Measurements from ENCODE around the gene CTNND1. TPM values are rescaled to one million over a fixed set of nuclear protein-coding genes. Genes with fewer than 3 reads are reported as not detected.
A peak's percentile ranks its signal among the peaks of the same experiment; 100 is the strongest.

Gene CTNND1
- total and polyA plus RNA-seq, 9 of the 15 experiments (the other 6 are each of a cell fraction or from before 2014, with no cell fraction given) = 11.1 to 74.0 (median 43.3) TPM

DNA sequence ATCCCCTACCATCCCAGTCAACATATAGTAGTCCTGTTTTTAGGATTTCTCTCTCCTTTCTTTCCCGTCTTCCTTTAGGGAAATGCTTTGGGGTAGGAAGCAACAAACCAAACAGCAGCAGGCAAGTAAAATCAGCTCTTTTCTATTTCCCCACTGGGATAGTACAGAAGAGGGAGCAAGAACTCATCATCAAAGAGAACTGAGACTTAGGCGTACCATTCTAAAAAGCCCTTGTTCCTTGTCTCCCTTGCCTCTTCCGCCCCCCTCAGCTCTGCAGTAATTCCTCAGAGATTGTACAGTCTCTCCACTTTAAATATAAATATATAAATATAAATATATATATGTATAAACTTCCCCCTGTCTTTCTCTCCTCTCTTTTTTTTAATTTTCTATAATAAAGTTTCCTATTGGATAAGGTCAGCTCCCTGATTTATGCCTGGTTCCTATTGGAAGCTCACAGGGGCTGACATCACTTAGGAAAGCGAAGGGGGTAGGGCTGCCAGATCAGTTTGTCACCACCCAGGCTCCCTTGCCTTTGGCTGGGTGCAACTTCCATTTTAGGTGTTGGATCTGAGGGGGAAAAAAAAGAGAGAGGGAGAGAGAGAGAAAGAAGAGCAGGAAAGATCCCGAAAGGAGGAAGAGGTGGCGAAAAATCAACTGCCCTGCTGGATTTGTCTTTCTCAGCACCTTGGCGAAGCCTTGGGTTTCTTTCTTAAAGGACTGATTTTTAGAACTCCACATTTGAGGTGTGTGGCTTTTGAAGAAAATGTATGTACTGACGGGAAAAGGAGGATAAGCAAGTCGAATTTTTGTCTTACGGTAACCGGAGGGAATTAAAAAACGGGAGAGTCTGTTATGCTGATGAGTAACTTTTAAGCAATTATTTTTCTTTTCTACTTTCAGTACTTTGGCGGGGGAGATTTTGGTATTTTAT is at the start of gene CTNND1 (continued):
- TF ChIP-seq MTA3 (IDR thresholded peaks at IDR 0.05; ENCODE audit: borderline replicate concordance) = peak; percentile 60; the same call in 1 of the 2 replicates
- 0 out of 2 replicates have a peak, but pooled peaks have one; percentile 44 for TF ChIP-seq MEF2D (tag; conservative IDR thresholded peaks at IDR 0.05; ENCODE audit: low read depth)
- TF ChIP-seq, protein P1, sequence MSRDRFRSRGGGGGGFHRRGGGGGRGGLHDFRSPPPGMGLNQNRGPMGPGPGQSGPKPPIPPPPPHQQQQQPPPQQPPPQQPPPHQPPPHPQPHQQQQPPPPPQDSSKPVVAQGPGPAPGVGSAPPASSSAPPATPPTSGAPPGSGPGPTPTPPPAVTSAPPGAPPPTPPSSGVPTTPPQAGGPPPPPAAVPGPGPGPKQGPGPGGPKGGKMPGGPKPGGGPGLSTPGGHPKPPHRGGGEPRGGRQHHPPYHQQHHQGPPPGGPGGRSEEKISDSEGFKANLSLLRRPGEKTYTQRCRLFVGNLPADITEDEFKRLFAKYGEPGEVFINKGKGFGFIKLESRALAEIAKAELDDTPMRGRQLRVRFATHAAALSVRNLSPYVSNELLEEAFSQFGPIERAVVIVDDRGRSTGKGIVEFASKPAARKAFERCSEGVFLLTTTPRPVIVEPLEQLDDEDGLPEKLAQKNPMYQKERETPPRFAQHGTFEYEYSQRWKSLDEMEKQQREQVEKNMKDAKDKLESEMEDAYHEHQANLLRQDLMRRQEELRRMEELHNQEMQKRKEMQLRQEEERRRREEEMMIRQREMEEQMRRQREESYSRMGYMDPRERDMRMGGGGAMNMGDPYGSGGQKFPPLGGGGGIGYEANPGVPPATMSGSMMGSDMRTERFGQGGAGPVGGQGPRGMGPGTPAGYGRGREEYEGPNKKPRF (IDR thresholded peaks at IDR 0.05; ENCODE audit: low read depth, low read length) = no peak
- TF ChIP-seq SMAD2 (IDR thresholded peaks at IDR 0.05; ENCODE audit: low read depth, low read length) = no peak
- TF ChIP-seq, protein P2, sequence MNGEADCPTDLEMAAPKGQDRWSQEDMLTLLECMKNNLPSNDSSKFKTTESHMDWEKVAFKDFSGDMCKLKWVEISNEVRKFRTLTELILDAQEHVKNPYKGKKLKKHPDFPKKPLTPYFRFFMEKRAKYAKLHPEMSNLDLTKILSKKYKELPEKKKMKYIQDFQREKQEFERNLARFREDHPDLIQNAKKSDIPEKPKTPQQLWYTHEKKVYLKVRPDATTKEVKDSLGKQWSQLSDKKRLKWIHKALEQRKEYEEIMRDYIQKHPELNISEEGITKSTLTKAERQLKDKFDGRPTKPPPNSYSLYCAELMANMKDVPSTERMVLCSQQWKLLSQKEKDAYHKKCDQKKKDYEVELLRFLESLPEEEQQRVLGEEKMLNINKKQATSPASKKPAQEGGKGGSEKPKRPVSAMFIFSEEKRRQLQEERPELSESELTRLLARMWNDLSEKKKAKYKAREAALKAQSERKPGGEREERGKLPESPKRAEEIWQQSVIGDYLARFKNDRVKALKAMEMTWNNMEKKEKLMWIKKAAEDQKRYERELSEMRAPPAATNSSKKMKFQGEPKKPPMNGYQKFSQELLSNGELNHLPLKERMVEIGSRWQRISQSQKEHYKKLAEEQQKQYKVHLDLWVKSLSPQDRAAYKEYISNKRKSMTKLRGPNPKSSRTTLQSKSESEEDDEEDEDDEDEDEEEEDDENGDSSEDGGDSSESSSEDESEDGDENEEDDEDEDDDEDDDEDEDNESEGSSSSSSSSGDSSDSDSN (IDR thresholded peaks at IDR 0.05; ENCODE audit: borderline replicate concordance in 1 of 2, low read depth in 2 of 2, low read length in 2 of 2) = peak; percentile 23 to 78; a peak in 2 of 4 replicates
- TF ChIP-seq, protein P3, sequence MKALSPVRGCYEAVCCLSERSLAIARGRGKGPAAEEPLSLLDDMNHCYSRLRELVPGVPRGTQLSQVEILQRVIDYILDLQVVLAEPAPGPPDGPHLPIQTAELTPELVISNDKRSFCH (CRISPR knock-in tag; IDR thresholded peaks at IDR 0.05) = no peak
- TF ChIP-seq, protein P3 (tag; IDR thresholded peaks at IDR 0.05) = no peak
- TF ChIP-seq, protein P4, sequence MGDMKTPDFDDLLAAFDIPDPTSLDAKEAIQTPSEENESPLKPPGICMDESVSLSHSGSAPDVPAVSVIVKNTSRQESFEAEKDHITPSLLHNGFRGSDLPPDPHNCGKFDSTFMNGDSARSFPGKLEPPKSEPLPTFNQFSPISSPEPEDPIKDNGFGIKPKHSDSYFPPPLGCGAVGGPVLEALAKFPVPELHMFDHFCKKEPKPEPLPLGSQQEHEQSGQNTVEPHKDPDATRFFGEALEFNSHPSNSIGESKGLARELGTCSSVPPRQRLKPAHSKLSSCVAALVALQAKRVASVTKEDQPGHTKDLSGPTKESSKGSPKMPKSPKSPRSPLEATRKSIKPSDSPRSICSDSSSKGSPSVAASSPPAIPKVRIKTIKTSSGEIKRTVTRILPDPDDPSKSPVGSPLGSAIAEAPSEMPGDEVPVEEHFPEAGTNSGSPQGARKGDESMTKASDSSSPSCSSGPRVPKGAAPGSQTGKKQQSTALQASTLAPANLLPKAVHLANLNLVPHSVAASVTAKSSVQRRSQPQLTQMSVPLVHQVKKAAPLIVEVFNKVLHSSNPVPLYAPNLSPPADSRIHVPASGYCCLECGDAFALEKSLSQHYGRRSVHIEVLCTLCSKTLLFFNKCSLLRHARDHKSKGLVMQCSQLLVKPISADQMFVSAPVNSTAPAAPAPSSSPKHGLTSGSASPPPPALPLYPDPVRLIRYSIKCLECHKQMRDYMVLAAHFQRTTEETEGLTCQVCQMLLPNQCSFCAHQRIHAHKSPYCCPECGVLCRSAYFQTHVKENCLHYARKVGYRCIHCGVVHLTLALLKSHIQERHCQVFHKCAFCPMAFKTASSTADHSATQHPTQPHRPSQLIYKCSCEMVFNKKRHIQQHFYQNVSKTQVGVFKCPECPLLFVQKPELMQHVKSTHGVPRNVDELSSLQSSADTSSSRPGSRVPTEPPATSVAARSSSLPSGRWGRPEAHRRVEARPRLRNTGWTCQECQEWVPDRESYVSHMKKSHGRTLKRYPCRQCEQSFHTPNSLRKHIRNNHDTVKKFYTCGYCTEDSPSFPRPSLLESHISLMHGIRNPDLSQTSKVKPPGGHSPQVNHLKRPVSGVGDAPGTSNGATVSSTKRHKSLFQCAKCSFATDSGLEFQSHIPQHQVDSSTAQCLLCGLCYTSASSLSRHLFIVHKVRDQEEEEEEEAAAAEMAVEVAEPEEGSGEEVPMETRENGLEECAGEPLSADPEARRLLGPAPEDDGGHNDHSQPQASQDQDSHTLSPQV (IDR thresholded peaks at IDR 0.05) = no peak
- TF ChIP-seq, protein P5, sequence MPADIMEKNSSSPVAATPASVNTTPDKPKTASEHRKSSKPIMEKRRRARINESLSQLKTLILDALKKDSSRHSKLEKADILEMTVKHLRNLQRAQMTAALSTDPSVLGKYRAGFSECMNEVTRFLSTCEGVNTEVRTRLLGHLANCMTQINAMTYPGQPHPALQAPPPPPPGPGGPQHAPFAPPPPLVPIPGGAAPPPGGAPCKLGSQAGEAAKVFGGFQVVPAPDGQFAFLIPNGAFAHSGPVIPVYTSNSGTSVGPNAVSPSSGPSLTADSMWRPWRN (IDR thresholded peaks at IDR 0.05; ENCODE audit: low read depth) = peak; percentile 51; the same call in 1 of the 2 replicates
- TF ChIP-seq, protein P6, sequence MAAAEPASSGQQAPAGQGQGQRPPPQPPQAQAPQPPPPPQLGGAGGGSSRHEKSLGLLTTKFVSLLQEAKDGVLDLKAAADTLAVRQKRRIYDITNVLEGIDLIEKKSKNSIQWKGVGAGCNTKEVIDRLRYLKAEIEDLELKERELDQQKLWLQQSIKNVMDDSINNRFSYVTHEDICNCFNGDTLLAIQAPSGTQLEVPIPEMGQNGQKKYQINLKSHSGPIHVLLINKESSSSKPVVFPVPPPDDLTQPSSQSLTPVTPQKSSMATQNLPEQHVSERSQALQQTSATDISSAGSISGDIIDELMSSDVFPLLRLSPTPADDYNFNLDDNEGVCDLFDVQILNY (CRISPR knock-in tag; IDR thresholded peaks at IDR 0.05) = no peak
- no peak for TF ChIP-seq PHB (CRISPR knock-in tag; IDR thresholded peaks at IDR 0.05)
- no peak for TF ChIP-seq RBM14 (IDR thresholded peaks at IDR 0.05; ENCODE audit: borderline replicate concordance, insufficient read depth, low read depth, low read length)
- no peak for TF ChIP-seq ZNF274 (IDR thresholded peaks at IDR 0.05; ENCODE audit: borderline replicate concordance, low read depth, low read length)
- TF ChIP-seq MCM3 (IDR thresholded peaks at IDR 0.05) = no peak
- TF ChIP-seq ZNF124 (CRISPR knock-in tag; IDR thresholded peaks at IDR 0.05) = no peak

Data from K562 (cell line).